Measurements from ENCODE around the gene WDR5. TPM values are rescaled to one million over a fixed set of nuclear protein-coding genes. Genes with fewer than 3 reads are reported as not detected.

Gene WDR5
- total RNA-seq, 1 experiment from 2014 or later, result 16.3 TPM

DNA sequence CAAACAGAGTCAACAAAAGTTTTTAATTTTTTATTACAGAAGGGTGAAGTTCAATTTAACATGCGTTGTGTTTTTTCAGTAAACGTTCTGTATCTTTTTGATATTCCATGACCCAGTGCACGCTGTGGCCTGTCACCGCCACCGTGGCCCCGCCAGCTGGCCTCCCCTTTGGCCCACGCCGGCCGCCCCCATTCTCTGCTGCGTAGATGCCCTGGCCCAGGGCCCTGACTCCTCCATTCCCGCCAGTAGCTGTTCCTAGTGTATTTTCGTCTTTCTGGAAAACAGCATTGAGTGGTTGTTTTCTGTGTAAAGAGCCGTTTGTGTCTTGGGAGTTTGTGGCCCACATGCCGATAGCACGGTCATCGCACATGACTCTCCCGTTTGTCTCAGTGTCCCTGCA lies 22.4 kb downstream of the WDR5 start:
- DNase-seq (ENCODE audit: low read depth), result no peak

DNA sequence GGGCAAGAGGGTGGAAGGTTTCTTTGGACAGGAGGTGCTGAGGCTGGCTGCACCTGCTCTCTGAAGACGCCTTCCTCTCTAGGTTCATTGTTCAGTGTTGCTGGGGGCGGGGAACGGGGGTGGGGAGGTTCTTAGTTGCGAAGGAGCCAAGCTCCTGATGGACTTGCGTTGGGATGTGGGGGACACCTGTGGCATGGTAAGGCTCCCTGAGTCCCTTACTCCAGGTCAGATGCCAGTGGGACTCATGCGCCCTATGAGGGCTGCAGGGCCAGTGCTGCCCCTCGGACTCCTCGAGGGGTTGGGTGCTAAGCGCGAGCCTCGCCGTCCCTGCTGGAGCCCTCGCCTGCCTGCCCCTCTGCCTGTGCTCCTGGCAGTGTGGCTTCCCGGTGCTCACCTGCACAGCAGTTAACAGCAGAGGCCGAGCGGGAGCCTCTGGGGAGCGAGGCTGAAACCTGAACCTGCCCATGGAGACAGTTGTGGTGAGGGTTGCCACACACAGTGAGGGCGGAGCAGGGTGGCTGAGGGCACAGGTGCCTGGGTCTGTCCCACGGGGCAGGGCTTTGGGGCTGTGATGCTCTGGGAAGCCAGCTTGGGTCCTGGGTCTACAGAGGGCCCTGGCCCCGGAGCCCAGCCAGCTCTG lies 23.0 kb downstream of the WDR5 start:
- DNase-seq (ENCODE audit: low read depth), result no peak

DNA sequence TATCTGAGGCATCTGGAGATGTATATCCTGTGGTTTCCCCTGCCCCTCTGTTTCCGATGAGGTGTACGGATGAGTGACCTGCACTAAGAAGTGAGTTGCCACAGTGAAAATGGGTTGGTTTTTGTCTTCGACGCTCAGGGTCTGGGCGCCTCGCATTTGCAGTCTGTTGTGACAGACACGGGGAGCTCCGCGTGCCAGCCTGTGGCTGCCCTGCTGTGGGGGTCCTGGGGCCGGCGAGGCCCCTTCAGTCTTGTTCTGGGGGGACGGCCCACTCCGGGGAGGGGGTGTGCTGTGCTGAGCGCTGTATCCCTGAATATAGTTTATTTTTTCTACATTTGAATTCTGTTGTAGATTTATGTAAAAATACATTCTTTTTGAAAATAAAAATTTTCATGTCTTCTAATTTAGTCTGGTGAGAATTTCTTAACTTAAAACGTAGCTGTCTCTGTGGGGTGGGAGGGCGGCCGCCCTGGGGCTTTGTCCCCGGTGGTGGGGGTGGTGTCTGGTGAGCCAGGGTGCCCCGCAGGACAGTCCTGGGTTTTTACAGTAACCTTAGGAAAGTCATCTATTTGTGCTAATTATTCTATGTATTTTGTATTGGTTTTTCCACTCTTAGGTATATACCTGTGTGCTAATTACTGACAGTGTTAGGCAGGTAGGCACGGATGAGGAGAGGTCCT lies 23.8 kb downstream of the WDR5 start:
- DNase-seq (ENCODE audit: low read depth), result no peak

DNA sequence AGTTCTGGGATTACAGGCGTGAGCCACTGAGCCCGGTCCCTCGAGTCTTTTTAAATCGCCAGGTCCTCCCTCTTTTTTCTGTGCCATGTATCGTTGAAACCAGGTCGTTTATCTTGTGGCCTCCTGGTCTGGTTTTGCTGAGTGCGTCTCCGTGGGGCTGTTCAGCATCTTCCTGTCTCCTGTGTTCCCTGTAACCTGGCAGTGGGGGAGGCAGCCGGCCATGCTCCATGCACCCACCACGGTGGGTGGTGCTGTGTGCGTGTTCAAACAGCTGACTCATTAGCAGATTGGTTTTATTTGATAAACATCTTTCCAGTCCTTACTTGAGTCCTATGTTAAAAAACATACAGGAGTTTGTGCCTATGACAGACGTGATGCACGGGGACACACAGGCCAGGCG lies 25.8 kb downstream of the WDR5 start:
- DNase-seq (ENCODE audit: low read depth), result no peak

DNA sequence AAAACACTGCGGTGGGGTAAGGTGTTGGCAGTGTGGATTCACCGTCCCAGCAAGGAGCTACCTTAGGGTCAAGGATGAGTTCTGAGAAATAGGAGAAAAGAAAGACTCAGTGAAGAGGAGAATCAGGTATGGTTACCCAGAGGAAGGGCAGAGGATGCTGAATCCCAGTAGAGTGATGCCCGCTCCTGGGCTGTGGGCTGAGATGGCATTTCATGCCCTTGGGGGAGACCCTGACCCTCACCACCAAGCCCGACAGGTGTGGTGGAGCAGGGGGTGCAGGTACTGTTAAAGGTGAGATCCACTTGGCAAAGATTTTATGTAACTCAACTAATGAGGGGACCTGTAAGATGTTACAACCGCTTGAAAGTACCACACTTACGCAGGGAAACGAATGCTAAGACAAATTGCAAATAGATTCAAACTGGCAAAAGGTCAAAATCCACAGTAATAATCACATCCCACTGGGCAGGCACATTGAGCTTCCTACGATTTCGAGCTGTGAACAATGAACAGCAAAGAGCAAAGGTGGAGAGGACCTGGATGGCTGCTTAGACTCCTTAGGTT lies 26.4 kb downstream of the WDR5 start:
- no peak for DNase-seq (ENCODE audit: low read depth)

DNA sequence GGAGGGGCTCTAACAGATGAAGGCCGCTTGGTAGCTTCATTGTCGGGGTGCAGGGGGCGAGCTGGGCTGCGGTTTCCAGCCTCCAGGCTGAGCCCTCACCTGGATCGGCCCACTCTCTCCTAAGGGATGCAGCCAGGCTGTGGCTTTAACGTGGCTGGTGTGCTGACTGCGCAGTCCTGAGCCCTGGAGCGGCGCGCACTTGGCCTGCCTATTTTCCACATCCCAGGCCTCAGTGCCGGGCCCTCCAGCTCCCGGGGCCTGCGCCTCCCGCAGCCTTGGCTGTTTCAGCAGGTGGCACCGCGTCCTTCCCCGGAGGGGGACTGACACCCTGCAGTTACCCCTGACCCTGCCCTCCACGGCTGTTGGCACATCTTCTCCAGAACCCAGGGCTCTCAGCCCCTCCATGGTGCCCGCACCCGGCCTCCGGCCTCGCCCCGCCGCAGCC lies 27.1 kb downstream of the WDR5 start:
- DNase-seq (ENCODE audit: low read depth), result no peak

DNA sequence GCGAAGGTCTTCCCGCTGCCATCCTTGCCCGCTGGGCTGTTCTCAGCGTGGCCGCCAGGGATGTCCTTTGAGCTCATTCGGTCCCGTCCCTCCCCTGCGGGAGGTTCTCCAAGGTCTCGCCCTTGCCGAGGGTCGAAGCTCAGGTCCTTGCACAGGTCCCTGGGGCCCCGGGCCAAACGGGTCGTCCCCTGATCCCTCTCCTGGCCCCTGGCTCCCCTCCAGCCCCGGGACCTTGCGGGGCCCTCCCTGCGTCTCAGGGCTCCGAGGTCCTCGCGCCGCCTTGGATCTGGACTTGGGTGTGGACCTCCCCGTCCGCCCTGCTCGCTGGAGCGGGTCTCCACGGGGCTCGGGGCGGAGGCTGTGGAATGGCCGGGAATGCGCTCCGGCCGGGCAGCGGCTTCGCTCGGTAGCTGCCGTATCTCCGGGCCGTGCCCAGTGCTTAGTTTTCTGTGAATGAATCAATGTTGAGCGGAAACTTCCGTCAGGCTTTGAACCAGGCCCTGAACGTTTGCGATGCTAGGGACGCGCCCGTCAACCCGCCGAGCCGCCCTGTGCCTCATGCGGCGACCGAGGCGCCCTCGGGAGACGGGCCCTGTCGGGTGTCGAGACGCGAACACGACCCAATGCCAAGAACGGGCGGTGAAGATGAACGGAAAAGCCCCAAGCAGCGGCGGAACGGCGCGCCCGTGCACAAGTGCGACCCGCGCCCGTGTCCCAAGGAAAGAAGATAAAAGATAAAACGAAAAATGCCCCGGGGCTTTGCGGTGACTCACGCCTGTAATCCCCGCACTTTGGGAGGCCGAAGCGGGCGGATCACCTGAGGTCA lies 27.7 kb downstream of the WDR5 start:
- DNase-seq (ENCODE audit: low read depth), result peak; percentile 68

DNA sequence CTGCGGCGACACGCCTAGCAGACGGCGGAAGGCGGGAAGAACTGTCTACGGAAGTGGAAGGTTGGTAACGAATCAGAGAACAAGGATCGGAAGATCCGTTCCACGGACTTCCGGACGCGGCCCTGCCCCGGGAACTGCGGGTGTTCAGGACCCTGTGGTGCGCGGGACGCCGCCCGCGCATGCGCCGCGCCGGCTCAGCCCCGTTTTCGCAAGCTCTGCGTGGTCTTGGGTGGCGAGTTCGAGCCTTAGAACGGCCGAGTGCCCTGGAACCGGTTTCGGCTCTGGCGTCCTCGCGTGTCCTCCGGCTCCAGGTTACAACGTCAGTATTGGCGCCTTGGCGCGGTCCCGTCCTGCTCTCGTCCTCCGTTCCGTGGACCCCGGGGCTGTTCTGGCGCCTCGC lies 29.0 kb downstream of the WDR5 start:
- no peak for DNase-seq (ENCODE audit: low read depth)

DNA sequence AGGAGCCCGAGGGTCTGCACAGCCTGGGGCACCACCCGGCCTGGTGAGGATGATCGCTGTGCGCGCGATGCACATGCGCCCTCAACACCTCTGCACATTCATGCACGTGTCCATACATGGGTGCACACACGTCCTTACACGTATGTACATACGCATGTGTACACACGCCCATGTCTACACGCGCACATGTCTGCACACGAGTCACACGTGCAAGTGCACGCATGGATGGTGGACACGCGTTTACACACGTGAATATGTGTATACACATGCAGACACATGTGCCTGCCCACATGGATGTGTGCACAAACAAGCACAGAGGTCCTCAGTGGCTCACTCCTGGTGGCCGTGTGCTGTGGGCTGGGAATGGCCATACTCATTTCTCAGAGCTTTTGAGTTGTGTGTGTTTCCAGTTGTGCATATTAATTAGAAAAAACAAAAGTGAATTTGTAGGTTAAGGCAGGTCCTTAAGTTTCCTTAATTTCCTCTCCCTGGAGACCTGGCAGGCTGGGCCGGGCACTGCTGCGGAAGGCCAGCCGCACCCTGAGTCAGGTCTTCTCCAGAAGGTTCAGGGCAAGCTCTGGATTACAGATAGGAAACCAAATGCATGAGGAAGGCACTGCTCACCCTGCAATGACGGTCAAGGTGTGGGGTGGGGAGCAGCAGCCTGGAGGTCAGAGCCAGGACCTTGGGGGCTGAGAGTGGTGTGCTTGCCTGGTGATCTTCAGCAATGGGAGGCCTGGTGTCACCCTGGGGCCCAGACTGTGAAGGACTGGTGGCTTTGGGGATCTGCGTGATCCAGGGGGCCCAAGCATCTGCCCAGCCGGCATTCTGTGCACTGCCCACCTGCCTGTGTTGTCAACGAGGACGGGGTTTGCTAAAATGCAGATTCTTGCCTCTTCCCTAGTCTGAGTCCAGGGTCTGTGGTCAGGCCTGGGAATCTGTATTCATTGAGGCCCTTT lies 29.8 kb downstream of the WDR5 start:
- peak; percentile 19 for DNase-seq (ENCODE audit: low read depth)

DNA sequence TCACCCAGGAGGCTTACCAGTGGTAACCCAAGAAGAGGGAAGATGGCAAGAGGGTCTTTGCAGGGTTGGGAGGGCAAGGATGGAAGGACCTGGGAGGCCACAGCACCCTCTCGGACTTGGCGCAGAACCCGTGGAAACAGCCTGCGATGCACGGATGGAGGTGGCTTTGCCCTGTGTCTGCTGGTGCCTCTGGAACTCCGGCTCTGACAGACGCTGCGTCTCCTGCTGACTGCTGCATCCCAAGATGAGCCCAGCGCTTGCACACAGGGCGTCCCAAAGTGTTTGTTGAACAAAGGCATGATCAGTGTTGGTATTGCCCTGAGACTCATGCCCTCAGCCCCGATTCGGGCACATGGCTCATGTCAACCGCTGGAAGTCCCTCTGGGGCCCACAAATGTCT lies 30.5 kb downstream of the WDR5 start:
- DNase-seq (ENCODE audit: low read depth), result no peak

DNA sequence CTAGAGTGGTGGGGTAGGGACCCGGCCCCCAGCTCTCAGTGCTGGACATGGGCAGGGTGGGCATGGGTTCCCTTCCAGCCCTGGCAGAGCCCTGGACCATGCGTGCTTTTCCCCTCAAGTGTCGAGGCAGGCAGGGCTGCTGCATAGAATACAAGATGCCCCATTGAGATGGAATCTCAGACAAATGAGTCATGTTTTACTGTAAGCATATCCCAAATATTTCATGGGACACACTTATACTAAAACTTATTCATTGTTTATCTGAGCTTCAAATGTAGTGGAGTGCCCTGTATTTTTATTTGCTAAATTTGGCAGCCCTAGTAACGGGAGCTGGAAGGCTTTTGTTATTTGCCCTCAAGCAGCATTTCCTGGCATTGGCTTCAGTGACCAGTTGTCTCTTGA lies 31.6 kb downstream of the WDR5 start:
- peak; percentile 45 for DNase-seq (ENCODE audit: low read depth)

DNA sequence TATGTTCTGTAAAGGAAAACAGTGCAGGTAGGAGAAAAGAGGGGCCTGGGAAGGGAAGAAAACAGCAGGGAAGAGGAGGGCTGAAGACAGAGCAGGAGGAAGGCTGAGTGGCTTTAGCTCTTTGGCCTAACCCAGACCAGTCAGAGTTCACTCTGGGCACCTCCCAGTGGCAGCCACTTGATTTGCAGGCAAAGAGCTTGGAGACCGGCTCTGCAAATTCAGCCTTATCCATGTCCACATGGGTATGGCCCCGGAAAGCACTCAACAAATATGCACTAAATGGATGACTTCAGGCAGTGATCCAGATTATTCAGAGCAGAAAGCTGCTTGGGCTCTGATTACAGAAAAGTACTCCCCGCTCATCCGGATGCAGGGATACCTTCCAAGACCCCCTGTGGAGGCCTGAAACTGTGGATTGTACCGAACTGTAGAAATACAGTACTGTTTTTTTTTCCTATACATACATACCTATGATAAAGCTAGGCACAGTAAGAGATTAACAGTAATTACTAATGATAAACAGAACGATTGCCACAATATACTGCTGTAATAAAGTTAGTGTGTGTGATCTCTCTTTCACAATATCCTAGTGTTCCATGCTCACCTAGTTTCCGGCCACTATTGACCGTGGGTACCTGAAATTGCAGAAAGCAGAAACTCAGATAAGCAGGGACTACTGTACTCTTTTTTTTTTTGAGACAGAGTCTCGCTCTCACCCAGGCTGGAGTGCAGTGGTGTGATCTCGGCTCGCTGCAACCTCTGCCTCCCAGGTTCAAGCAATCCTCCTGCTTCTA lies 33.1 kb downstream of the WDR5 start:
- no peak for DNase-seq (ENCODE audit: low read depth)

DNA sequence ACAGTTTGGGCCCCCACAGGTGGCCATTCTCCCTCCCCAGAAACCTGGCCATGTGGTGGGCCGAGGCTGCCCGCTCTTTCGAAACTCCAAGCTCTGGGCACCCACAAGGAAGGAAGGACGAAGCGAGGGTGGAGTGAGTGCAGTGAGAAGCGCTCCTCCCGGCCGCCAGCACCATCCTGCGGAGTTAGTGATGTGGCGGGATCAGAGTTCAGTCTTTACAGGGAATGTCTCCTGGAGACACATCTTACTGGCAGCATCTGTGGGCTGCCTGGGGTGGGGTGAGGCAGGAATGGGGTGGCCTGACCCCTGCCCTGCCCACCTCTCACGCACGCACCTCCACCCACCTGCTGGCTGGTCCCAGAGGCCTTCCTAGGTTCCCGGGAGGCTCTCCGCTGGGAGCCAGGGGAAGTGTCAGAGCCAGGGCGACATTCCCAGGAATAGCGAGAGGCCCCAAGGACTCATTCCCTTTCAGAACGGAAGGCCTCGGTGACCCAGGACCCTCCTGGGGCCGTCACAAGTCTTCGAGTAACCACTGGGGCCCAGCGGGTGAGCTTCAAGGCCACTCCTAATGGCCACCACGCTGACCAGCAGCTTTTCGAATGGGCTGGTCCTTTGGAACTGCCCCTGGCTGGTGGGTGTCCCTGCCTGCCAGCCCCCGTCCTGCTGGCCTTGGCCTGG lies 34.0 kb downstream of the WDR5 start:
- DNase-seq (ENCODE audit: low read depth), result no peak

DNA sequence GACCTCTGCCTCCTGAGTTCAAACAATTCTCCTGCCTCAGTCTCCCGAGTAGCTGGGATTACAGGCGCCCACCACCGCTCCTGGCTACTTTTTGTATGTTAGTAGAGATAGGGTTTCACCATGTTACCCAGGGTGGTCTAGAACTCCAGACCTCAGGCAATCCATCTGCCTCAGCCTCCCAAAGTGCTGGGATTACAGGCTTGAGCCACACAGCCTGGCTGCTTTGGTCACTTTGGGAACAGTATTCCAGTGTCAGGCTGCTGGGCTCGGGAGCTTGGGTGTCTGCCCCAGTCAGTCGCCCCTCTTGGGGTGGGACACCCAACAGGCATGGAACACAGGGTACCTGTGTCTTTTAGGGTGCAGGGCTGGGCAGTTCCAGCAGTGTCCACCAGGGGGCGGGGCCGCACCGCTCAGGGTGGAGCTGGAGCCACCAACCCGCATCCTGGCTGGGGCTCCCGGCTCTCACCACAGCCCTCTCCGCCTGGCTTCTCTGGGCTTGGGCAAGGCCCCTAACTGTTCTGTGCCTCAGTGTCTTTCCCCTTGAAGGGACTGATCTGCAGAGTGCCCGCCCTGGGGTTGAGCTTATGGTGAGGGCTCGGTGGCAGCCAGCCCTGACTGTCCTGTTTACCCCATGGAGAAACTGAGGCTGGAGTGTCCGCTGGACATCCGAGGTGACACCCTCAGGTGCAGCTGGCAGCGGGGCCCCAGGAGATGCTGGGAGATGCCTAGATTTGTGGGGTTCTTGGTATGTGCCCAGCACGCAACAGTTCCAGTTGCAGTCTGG lies 34.8 kb downstream of the WDR5 start:
- no peak for DNase-seq (ENCODE audit: low read depth)

DNA sequence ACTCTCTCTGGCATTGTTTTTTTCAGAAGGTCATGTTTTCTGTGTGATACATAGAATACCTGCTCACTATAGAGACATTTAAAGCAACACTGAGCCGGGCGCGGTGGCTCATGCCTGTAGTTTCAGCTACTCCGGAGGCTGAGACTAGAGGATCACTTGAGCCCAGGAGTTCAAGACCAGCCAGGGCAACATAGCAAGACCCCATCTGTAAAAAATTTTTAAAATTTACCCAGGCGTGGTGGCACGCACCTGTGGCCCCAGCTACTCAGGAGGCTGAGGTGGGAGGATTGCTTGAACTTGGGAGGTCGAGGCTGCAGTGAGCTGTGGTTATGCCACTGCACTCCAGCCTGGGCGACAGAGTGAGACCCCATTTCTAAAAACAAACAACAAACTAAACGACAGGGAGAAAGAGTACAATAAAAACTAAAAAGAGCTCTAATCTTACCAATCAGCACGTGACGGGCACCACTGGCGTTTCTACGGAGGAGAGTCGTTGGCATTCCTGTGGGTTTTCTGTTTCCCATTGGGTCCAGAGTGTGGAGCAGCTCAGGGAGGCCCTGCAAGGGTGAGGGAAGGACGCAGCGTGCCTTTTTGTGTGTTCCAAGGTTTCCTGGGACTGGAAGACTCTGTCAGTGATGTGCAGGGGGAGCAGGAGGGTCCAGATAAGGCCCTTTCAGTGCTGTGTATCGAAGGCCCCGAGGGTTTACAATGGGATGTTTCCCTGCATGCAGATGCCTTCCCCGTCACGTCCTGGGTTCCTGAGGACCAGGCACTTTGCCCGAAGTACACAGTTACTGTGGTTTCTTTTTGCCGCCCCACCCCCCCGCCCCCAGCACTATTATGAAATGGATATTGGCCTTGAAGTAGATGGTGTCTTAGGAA lies 35.7 kb downstream of the WDR5 start:
- DNase-seq (ENCODE audit: low read depth), result peak; percentile 76

DNA sequence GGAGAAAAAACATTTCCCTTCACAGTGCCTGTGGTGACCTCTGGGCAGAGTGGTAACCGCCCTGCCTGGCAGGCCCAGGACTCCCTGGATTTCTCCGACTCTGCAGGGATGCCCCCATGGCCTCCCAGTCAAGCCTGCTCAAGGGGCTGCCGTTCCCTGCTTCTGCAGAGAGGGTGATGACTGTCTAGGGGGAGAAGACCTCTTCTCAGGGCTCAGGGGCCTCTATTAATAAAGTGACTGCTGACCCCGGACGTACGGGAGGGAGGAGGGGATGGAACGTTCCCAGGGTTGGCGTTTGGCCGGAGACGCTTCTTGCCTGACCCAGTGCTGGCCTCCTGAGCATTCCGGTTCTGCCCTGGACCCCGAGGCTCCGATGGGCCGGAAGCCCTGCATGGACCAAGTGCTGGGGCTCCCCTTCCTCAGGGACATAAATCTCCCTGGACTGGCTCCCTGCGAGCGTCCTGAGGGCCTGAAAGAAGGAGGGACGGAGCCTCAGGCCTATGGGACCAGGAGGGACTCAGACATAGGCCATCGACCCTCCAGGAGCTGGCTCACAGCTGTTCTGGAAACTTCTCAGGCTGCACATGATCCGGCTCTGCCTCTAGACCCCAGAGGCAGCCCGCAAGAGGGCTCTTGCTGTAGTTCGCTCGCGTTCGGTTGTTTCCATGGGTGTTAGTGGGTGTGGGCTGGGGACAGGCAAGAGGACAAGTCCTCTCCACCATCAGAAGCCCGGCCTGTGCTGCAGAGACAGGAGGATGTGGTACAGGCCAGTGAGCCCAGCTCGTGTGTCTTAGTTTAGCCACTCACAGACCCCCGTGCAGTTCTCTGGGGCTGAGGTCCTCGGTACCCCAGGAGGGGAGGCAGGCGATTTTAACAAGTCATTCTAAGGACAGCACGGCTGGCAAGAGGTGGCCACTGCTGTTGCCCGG lies 36.6 kb downstream of the WDR5 start:
- no peak for DNase-seq (ENCODE audit: low read depth)

All from RPMI7951 (cell line).